Measurements from ENCODE around the gene GPSM1. TPM values are rescaled to one million over a fixed set of nuclear protein-coding genes. Genes with fewer than 3 reads are reported as not detected.

The GPSM1 gene
- total and polyA plus RNA-seq, 7 donors, result 2.3 to 16.1 (median 5.0) TPM

GRCh38 chr9:136290508-136291000 is 36.8 kb upstream of the GPSM1 start:
- Histone ChIP-seq H3K9me3 (no peaks in the 10 kb centered on the region), H3K36me3 (no peaks in the 10 kb centered on the region), H3K27me3 (peaks cover 0 to 59% (median 32%) of the 10 kb centered on the region in 3 donors), H3K27ac (no peak overlapping the region), H3K4me3 (no peak overlapping the region), H3K4me1 (no peaks in the 10 kb centered on the region)
- intact Hi-C loops (cut with DNase I), result no loop called here
- 88 to 92% methylated on average over 31 of the region's 31 CpGs for WGBS, 2 donors
- TF ChIP-seq POLR2A (IDR thresholded peaks at IDR 0.05), result no peak
- TF ChIP-seq POLR2AphosphoS5 (IDR thresholded peaks at IDR 0.05), result no peak
- TF ChIP-seq, protein P1, sequence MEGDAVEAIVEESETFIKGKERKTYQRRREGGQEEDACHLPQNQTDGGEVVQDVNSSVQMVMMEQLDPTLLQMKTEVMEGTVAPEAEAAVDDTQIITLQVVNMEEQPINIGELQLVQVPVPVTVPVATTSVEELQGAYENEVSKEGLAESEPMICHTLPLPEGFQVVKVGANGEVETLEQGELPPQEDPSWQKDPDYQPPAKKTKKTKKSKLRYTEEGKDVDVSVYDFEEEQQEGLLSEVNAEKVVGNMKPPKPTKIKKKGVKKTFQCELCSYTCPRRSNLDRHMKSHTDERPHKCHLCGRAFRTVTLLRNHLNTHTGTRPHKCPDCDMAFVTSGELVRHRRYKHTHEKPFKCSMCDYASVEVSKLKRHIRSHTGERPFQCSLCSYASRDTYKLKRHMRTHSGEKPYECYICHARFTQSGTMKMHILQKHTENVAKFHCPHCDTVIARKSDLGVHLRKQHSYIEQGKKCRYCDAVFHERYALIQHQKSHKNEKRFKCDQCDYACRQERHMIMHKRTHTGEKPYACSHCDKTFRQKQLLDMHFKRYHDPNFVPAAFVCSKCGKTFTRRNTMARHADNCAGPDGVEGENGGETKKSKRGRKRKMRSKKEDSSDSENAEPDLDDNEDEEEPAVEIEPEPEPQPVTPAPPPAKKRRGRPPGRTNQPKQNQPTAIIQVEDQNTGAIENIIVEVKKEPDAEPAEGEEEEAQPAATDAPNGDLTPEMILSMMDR (IDR thresholded peaks at IDR 0.05), result no peak
- TF ChIP-seq EP300 (IDR thresholded peaks at IDR 0.05), result no peak
- no peak for DNase-seq

DNA sequence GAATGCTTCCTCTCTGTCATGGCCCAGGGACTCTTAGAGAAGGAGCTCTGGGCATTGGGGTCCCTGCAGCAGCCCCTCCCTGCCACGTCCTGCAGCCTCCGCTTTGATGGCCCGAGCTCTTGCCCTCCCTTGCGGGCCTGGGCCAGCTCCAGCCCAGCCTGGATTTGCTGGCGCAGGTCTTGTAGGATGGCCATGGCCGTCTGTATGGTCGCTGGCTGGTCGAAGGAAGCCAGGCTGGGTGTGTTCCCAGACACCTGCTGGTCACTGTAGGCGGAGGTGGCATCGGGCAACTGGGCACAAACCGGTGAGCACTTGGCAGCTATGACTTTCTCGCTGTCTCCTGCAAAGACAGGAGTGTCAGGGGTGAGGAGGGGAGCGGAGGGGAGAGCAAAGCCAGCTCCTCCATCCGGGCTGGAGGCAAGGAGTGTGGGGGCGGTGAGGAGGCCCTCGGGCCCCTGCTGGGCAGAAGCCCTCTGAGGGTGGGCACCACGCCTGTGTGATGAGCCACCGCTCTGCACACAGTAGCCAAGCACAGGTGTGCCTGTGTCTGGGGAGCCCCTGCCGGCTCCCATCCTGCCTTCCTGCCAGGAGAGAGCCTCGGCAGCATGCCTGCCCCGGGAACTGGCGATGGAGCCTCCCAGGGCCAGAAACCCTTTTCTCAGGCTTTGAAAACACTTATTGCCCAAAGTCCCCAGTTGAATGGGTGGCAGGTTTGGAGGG is 35.9 kb upstream of the GPSM1 start:
- no peaks in the 10 kb centered on the region for H3K4me1 ChIP-seq
- H3K36me3 ChIP-seq, result no peaks in the 10 kb centered on the region
- no peak for TF ChIP-seq EP300 (IDR thresholded peaks at IDR 0.05)
- TF ChIP-seq, protein P1 (IDR thresholded peaks at IDR 0.05), result no peak
- TF ChIP-seq POLR2A (IDR thresholded peaks at IDR 0.05), result no peak
- no peak for TF ChIP-seq POLR2AphosphoS5 (IDR thresholded peaks at IDR 0.05)
- intact Hi-C loops (cut with DNase I), result no loop called here
- no peak overlapping the region for H3K27ac ChIP-seq
- peaks cover 4 to 59% (median 31%) of the 10 kb centered on the region in 3 donors for H3K27me3 ChIP-seq
- WGBS, 2 donors, result 70 to 87% methylated on average over 22 of the region's 22 CpGs
- H3K4me3 ChIP-seq, result no peak overlapping the region
- H3K9me3 ChIP-seq, result no peaks in the 10 kb centered on the region
- no peak for DNase-seq

DNA sequence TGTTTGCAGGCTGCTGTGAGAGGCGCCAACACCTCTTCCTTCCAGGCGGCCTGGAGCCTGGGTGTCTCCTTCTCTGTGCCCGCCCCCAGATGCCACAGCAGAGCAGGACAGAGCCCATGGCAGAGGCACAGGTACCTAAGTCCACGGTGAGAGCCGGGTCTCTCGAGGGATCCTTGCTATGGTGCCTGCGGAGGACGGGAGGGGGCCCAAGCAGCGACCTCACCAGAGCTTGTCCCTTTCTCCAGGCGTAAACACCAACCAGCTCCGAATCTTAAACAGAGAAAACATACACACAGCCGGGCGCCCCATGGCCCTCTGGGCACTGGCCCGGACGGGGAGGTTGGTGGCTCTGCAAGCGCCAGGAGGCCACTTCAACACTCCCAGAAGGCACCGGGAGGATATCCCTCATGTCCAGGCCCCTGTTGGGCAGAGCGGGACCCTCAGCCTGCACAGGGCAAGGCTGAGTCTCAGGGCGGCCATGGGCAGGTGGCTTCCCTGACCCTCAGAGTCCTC is 35.3 kb upstream of the GPSM1 start:
- no peak overlapping the region for H3K27ac ChIP-seq
- TF ChIP-seq POLR2A (IDR thresholded peaks at IDR 0.05), result no peak
- TF ChIP-seq EP300 (IDR thresholded peaks at IDR 0.05), result no peak
- TF ChIP-seq, protein P1 (IDR thresholded peaks at IDR 0.05), result no peak
- no peak for TF ChIP-seq POLR2AphosphoS5 (IDR thresholded peaks at IDR 0.05)
- no peak overlapping the region for H3K4me3 ChIP-seq
- no peaks in the 10 kb centered on the region for H3K4me1 ChIP-seq
- DNase-seq, result no peak
- 68 to 87% methylated on average over 19 of the region's 19 CpGs for WGBS, 2 donors
- H3K36me3 ChIP-seq, result no peaks in the 10 kb centered on the region
- H3K9me3 ChIP-seq, result no peaks in the 10 kb centered on the region
- peaks cover 4 to 59% (median 31%) of the 10 kb centered on the region in 3 donors for H3K27me3 ChIP-seq
- intact Hi-C loops (cut with DNase I), result no loop called here

DNA sequence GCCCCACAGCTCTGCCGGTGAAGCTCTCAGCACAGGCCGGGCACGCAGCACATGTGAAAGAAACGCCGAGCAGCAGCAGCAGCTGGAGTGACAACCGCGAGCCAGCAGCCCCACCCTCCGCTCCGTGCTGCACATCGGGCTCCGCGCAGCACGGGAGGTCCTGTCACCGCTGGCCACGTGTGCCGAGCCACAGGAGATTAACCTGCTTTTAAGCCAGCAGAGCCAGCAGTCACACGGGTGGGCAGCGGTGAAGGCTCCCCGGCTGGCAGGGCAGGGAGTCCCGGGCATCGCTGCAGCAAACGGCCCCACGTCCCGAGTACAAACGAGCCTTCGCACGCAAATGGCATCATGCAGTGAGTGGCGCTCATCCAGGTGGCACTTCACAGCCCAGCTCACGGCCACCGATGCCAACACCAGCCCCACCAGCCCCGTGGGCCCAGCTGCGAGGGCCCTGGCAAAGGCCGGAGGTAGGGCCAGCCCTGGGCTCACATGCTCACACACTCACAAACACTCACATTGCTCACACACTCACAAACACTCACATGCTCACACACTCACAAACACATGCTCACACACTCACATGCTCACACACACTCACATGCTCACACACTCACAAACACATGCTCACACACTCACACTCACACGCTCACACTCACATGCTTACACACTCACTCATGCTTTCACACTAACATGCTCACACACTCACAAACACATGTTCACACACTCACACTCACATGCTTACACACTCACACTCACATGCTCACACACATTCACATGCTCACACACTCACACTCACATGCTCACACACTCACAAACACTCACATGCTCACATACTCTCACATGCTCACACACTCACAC is 34.5 kb upstream of the GPSM1 start:
- no peaks in the 10 kb centered on the region for H3K9me3 ChIP-seq
- intact Hi-C loops (cut with DNase I), result no loop called here
- no peak for DNase-seq
- no peaks in the 10 kb centered on the region for H3K4me1 ChIP-seq
- H3K27me3 ChIP-seq, result peaks cover 4 to 59% (median 31%) of the 10 kb centered on the region in 3 donors
- no peaks in the 10 kb centered on the region for H3K36me3 ChIP-seq
- no peak overlapping the region for H3K4me3 ChIP-seq
- WGBS, 2 donors, result 39 to 78% methylated on average over 34 of the region's 34 CpGs
- H3K27ac ChIP-seq, result no peak overlapping the region
- TF ChIP-seq, protein P1 (IDR thresholded peaks at IDR 0.05), result no peak
- TF ChIP-seq POLR2AphosphoS5 (IDR thresholded peaks at IDR 0.05) (no peak), EP300 (IDR thresholded peaks at IDR 0.05) (no peak), POLR2A (IDR thresholded peaks at IDR 0.05) (no peak)

Data from sigmoid colon (tissue), 7 donors.